ENCODE data around the gene ZNF841. TPM values are rescaled to one million over a fixed set of nuclear protein-coding genes. Genes with fewer than 3 reads are reported as not detected.
A peak's percentile ranks its signal among the peaks of the same experiment; 100 is the strongest.
"Not testable (repeated sequence)": the region's sequence is repeated elsewhere in the genome, so short reads cannot be mapped to it uniquely, and the experiment has no call there.

The ZNF841 gene
- total RNA-seq (2014; rRNA removed; shearing (Covaris generic)) = 4.8 and 5.8 TPM in 2 replicates
- polyA plus RNA-seq (2015; cell fraction: cytosol; rRNA removed) = 4.8 and 4.9 TPM in 2 replicates
- polyA plus RNA-seq (2015; cell fraction: nucleus; rRNA removed) = 19.8 and 21.9 TPM in 2 replicates

GRCh38 chr19:52095172-52096014 lies at the start of gene ZNF841:
Gene ZNF841 (minus strand): TSS chr19:52095765. CDS start chr19:52084801, 10,964 bp downstream.
- peak; percentile 93 for DNase-seq (ENCODE audit: low read depth)

GRCh38 chr19:52142001-52142595 lies 46.5 kb upstream of the ZNF841 start:
- peak; percentile 15 for DNase-seq (ENCODE audit: low read depth)

GRCh38 chr19:52141203-52141602 lies 45.6 kb upstream of the ZNF841 start:
- DNase-seq (ENCODE audit: low read depth) = no peak

DNA sequence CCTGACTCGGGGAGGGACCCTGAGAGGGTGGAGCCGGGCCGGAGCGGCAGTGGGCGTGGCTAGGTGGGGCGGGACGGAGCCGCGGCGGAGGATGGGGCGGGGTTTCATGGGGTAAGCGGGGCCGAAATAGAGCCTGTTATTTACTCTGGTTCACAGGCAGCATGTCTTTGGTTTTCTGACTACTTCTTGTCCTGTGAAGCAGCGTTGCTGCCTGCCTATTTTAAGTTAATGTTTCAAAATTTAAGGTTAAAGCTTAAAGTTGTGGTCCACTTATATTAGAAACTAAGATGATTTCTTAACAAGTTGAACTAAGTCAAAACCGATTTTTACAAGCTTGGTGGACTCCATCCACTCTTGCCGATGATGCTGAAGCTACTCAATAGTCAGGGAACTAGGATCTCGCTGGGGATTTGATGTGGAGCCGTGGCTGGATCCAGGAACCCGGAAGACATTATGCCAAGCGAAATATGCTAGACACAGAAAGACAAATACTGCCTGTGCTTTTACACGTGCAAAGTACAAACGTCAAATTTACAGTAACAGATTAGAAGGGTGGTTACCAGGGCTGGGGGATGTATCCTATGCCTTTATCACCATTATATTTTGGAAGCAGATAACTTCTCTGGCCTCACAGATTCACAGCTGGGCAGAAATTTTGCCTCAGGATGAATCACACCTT lies 44.6 kb upstream of the ZNF841 start:
- no peak for DNase-seq (ENCODE audit: low read depth)

- peak; percentile 84 for DNase-seq (ENCODE audit: low read depth)
These were observed 43.9 kb upstream of the ZNF841 start, which contains the start of gene ZNF616 for GRCh38 chr19:52139252-52140031. Gene ZNF616 (minus strand): TSS chr19:52139938. CDS start chr19:52130512, 9,426 bp downstream.

GRCh38 chr19:52138983-52139251 lies 43.4 kb upstream of the ZNF841 start:
- no peak for DNase-seq (ENCODE audit: low read depth)

DNA sequence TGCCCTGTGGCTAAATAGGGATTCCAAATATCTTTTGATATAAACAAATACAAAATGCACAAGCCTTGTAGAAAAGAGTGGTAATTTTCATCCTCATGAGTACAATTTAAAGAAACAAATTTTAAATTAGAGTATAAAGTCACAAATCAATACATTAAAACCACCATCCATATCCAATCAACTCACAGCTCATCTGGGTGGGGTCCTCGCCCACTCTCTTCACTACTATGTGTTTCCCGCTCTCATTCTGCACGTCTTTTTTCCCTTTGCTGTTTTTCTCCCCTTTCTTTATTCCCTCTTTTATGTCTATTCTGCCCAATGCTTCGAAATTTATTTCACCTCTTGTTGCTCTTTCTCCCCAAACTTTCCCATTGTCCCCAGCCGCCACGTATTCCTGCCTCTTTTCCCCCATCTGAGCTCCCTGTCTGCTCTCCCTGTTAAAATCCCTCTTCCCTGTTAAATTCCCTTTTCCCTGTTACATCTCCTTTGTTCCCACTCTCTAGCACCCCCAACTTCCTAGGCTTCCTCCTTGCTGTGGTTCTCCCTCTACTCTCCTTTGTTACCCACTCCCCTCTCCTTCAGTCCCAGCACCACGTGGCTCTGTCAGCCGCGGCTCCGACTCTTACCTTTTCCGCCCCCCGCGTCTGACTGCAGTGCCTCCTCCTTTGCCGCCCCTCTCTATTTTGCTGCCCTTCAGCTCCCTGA lies 42.9 kb upstream of the ZNF841 start:
- DNase-seq (ENCODE audit: low read depth) = peak; percentile 20

DNA sequence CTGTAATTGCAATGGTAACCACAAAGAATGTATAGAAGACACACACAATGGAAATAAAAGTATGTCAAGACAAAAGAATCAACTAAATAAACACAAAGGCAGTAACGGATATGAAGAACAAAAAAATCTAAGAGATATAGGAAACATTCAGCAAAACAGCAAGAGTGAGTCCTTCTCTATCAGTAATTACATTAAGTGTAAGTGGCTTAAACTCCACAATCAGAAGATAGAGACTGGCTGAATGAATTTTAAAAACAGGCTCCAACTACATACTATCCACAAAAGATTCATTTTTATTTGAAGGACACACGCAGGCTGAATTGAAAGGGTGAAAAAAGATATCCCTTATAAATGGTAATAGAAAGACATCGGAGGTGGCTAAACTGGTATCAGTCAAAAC lies 24.7 kb upstream of the ZNF841 start:
- no peak for DNase-seq (ENCODE audit: low read depth)

GRCh38 chr19:52115526-52116053 lies 20.0 kb upstream of the ZNF841 start:
- DNase-seq (ENCODE audit: low read depth) = no peak

- DNase-seq (ENCODE audit: low read depth) = no peak
These were observed 19.1 kb upstream of the ZNF841 start for GRCh38 chr19:52114691-52115090.

DNA sequence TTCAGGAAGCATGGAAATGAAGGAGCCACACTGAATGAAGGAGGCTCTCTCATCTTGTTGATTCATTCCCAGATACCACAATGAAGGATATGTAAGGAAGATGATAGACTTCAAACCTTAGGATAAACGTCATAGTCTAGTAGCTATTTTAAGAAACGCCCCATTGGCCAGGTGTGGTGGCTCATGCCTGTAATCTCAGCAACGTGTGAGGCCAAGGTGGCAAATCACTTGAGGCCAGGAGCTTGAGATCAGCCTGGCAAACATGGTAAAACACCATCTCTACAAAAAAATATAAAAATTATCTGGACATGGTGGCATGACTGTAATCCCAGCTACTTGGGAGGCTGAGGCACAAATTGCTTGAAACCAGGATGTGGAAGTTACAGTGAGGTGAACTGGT lies 17.1 kb upstream of the ZNF841 start:
- no peak for DNase-seq (ENCODE audit: low read depth)

- DNase-seq (ENCODE audit: low read depth) = no peak
These were observed 15.2 kb upstream of the ZNF841 start for GRCh38 chr19:52110780-52111179.

DNA sequence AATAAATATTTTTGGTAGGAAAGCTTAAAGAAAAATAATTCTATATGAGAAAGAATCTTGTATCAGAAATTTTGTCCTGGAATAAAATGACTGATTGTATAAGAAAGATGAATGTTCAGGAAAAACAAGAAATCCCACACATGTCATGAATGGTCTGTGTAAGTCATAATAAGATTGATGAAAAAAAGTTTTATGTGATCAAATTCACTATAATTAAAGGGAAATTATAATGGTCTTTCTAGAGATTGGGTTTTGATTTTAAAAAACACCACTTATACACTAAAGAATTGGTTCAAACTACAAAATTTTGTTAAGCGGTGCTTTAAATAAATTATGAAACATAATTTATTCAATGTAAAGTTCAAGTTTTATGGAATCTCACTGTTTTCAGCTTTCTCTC lies 7.2 kb upstream of the ZNF841 start:
- no peak for DNase-seq (ENCODE audit: low read depth)

DNA sequence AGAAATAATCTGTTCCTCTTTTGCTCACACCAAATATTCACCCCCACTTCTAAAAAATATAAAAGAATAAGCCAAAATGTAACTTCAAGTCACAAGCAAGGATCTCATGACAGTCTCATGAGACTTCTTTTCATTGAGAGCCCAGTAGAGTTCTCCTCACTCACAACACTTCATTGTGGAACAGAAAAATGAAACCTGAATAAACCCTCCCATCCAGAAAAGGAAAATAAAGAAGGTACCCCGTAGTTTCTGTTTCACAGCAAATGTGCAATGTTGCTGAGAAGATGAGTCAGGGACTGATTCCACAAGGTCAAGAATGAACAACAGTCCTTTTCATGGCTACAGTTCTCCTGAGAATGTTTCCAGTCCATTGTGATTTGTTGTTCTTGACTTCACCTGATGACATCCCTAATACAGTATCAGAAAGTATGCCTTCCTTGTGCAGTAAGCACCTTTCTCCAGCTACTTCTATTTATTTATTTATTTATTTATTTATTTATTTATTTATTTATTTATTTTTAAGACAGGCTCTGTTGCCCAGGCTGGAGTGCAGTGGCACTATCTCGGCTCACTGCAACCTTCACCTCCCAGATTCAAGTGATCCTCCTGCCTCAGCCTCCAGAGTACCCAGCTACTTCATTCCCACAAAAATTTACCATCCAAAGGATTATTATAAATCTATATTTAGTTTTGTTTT lies 6.4 kb upstream of the ZNF841 start:
- no peak for DNase-seq (ENCODE audit: low read depth)

DNA sequence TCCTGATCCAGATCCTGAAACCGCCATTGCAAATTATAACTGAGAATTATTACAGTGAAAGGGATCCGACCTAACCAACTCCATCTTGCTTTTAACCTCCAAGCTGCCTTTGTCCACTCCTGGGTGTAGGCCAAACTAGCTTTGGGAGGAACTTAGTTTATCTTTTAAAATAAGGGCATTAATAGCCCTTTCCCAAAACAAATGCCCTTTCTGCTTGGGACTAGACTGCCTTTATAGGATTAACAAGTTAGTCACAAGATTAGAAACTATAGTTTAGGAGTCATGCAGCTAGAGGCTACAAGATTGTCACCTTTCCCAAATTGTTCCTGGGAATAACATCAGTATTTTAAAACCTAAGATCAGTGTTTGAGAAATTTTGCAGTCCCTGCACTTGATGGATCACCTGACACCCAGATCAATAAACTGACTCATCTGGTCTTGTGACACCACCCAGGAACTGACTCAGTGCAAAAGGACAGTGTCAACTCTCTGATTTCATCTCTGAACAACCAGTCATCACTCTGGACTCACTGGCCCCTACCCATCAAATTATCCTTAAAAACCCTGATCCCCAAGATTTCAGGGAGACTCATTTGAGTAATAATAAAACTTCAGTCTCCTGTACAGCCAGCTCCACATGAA lies 4.1 kb upstream of the ZNF841 start:
- DNase-seq (ENCODE audit: low read depth) = peak; percentile 24

GRCh38 chr19:52096416-52096815 lies 851 bp upstream of the ZNF841 start:
- DNase-seq (ENCODE audit: low read depth) = not testable (repeated sequence)

- DNase-seq (ENCODE audit: low read depth) = peak; percentile 4
These were observed 937 bp downstream of the ZNF841 start for GRCh38 chr19:52094526-52095130.

DNA sequence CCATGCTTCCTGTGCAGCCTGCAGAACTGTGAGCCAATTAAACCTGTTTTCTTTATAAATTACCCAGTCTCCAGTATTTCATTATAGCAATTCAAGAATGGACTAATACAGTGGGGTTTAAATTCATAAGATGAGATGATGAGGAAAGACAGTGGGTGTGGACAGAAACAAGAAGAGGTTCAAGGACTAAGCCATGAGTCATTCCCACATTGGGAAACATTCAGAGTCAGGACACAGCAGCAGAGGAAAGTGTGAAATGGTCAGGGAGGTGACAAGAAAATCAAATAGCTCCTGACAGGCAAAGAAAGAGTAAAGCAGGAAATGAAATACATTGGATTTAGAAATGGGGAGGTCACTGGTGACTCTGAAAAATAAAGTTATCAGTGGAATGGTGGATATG lies 9.1 kb downstream of the ZNF841 start:
- DNase-seq (ENCODE audit: low read depth) = peak; percentile 26

GRCh38 chr19:52070496-52070895 lies 25.1 kb downstream of the ZNF841 start:
- peak; percentile 84 for DNase-seq (ENCODE audit: low read depth)

Data from HT1080 (cell line).